DOHH2 (cell line): ENCODE results near the gene MFAP5.

ENCODE experiments used
- H3F3A ChIP-seq: fragments of 200-600 bp; sonication (generic), shearing (Covaris generic); 2 replicates; pipeline ENCODE4 v1.6.0; 2016; ENCODE audit warnings: antibody characterized with exemption, mild to moderate bottlenecking; ENCODE audit not compliant: control insufficient read depth, insufficient read depth
- H3K27ac ChIP-seq: fragments of 200-600 bp; sonication (generic); 2 replicates; pipeline ENCODE4 v1.5.1; 2014; ENCODE audit warnings: low read depth, mild to moderate bottlenecking, low read length, moderate library complexity
- H3K27me3 ChIP-seq: fragments of 200-600 bp; sonication (generic); 2 replicates; pipeline ENCODE4 v1.6.1; 2014; ENCODE audit warnings: mild to moderate bottlenecking, low read length, mixed read lengths; ENCODE audit not compliant: control insufficient read depth
- H3K36me3 ChIP-seq: fragments of 200-600 bp; sonication (generic); 2 replicates; pipeline ENCODE4 v1.6.1; 2014; ENCODE audit warnings: mild to moderate bottlenecking, low read length, moderate library complexity, mixed read lengths; ENCODE audit not compliant: control insufficient read depth
- H3K4me1 ChIP-seq: fragments of 200-600 bp; sonication (generic); 2 replicates; pipeline ENCODE4 v1.6.1; 2014; ENCODE audit warnings: mild to moderate bottlenecking, low read length, mixed read lengths; ENCODE audit not compliant: control insufficient read depth
- H3K4me2 ChIP-seq: fragments of 200-600 bp; sonication (generic); 2 replicates; pipeline ENCODE4 v1.6.0; 2014; ENCODE audit warnings: mild to moderate bottlenecking, low read length, moderate library complexity
- H3K4me3 ChIP-seq: fragments of 200-600 bp; sonication (generic); 2 replicates; pipeline ENCODE4 v1.5.1; 2014; ENCODE audit warnings: mild to moderate bottlenecking, low read length, mixed read lengths
- H3K79me2 ChIP-seq: fragments of 200-600 bp; sonication (generic); 2 replicates; pipeline ENCODE4 v1.6.1; 2014; ENCODE audit warnings: mild to moderate bottlenecking, low read length, mixed read lengths; ENCODE audit not compliant: control insufficient read depth
- H3K9me2 ChIP-seq: fragments of 200-600 bp; sonication (generic); replicated peaks from 2 replicates; pipeline ENCODE4 v1.6.1; 2014; ENCODE audit warnings: mild to moderate bottlenecking, low read length, mixed read lengths; ENCODE audit not compliant: control insufficient read depth
- H3K9me3 ChIP-seq: fragments of 200-600 bp; sonication (generic); 2 replicates; pipeline ENCODE4 v1.6.1; 2014; ENCODE audit warnings: antibody characterized with exemption, low read length, mixed read lengths; ENCODE audit not compliant: control insufficient read depth, insufficient read depth
- H4K20me1 ChIP-seq: fragments of 200-600 bp; sonication (generic); 2 replicates; pipeline ENCODE4 v1.6.0; 2014; ENCODE audit warnings: low read depth, mild to moderate bottlenecking, antibody characterized with exemption, low read length, moderate library complexity; ENCODE audit not compliant: control insufficient read depth, insufficient read depth
- EZH2phosphoT487 ChIP-seq: fragments of 200-600 bp; sonication (generic); IDR thresholded peaks from 2 replicates; pipeline ENCODE4 v1.6.1; 2017; ENCODE audit warnings: borderline replicate concordance, mild to moderate bottlenecking, antibody characterized with exemption, low read length, moderate library complexity, mixed read lengths
- TF ChIP-seq, protein P1 (sequence below): fragments of 200-600 bp; sonication (generic); IDR thresholded peaks from one replicate; pipeline ENCODE4 v1.5.1; 2014; ENCODE audit warnings: antibody characterized with exemption, mild to moderate bottlenecking, low read depth, low read length; ENCODE audit not compliant: poor library complexity, severe bottlenecking

Gene MFAP5

DNA sequence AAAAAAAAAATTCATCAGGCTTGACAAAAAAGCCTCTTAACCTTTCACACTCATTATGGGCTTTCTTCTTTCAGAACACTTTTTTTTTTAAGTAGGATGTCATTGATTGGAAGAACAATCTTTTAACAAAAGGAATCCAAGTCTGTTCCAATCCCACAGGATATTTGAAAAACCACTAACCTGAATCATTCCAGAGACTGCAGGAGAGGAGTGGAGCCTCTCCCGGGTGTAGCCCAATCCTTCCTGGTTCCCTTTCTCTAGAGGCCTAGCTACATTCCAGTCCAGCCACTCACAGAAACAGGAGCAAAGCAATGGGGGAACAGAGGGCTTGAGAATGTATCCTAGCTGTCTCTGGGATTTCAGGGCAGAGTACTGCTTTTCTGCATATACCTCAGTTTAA, 4.3 kb downstream of the MFAP5 start:
- Histone ChIP-seq H3F3A (peaks cover 2% of the 10 kb centered on the region; the same call in 1 of the 2 replicates), H3K4me2 (no peak overlapping the region), H3K9me3 (no peaks in the 10 kb centered on the region), H3K79me2 (no peaks in the 10 kb centered on the region), H3K4me3 (no peak overlapping the region), H3K36me3 (no peaks in the 10 kb centered on the region), H3K27ac (no peak overlapping the region), H3K4me1 (peaks cover 8% of the 10 kb centered on the region), H4K20me1 (no peaks in the 10 kb centered on the region), H3K9me2 (no peaks in the 10 kb centered on the region), H3K27me3 (no peaks in the 10 kb centered on the region)
- no peak for TF ChIP-seq EZH2phosphoT487
- TF ChIP-seq, protein P1, sequence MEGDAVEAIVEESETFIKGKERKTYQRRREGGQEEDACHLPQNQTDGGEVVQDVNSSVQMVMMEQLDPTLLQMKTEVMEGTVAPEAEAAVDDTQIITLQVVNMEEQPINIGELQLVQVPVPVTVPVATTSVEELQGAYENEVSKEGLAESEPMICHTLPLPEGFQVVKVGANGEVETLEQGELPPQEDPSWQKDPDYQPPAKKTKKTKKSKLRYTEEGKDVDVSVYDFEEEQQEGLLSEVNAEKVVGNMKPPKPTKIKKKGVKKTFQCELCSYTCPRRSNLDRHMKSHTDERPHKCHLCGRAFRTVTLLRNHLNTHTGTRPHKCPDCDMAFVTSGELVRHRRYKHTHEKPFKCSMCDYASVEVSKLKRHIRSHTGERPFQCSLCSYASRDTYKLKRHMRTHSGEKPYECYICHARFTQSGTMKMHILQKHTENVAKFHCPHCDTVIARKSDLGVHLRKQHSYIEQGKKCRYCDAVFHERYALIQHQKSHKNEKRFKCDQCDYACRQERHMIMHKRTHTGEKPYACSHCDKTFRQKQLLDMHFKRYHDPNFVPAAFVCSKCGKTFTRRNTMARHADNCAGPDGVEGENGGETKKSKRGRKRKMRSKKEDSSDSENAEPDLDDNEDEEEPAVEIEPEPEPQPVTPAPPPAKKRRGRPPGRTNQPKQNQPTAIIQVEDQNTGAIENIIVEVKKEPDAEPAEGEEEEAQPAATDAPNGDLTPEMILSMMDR: no peak

DNA sequence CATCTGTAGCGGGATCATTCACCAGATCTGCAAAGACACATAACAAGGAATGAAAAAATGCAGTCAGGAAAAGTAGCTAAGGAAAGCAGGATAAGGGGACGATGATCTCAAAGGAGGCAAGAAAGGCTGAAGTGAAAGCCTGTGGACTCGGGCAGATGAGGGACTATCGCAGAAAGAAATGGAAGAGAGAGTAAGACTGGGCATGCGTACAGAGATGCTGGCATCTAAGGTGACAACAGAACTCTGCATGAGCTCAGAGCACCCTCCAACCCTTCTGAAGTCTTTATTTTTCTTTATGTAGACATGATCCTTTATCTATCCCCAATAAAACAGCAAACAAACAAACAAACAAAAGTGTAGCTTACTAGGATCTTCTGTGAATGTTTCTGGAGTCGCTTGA, 7.2 kb downstream of the MFAP5 start:
- Histone ChIP-seq H3K9me2 (no peaks in the 10 kb centered on the region), H3K4me1 (peaks cover 8% of the 10 kb centered on the region), H3K27me3 (no peaks in the 10 kb centered on the region), H3F3A (peaks cover 2% of the 10 kb centered on the region; the same call in 1 of the 2 replicates), H3K27ac (no peak overlapping the region), H3K4me3 (no peak overlapping the region), H3K36me3 (no peaks in the 10 kb centered on the region), H3K9me3 (no peaks in the 10 kb centered on the region), H3K79me2 (no peaks in the 10 kb centered on the region), H4K20me1 (no peaks in the 10 kb centered on the region), H3K4me2 (no peak overlapping the region)
- TF ChIP-seq, protein P1: no peak
- TF ChIP-seq EZH2phosphoT487: no peak

DNA sequence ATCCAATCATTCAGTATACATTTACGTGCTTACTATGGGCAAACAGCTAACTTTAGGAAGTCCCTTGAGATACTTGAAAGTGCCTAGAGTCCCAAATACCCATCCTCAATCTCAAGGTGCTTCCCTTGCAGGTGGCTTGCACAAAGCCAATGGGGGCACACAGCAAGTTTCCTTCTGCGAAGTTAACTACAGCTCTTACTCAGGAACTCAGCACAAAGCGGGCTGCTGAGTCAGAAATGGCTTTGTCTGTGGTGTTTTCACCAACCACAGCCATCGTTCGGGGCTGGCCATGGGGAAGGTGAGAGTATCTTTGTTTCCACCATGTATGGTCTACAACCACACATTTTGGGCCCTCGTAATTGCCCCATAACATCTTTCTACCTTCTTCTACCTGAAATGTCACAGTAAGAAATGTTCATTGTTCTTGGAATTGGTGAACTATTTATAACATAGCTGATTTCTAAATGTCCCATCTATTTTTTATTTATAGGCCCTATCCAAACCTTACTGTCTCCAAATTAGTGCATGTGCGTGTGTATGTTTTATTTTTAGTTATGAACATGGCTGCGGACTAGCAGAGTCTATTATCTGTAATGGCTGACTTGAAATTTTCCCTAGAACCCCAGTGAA, 13.9 kb downstream of the MFAP5 start:
- Histone ChIP-seq H3K79me2 (no peaks in the 10 kb centered on the region), H3K4me1 (peaks cover 43% of the 10 kb centered on the region), H3K4me3 (no peak overlapping the region), H3K9me3 (no peaks in the 10 kb centered on the region), H3F3A (peaks cover 19% of the 10 kb centered on the region), H3K27me3 (no peaks in the 10 kb centered on the region), H3K27ac (no peak overlapping the region), H3K36me3 (peaks cover 4% of the 10 kb centered on the region; the same call in 1 of the 2 replicates), H4K20me1 (no peaks in the 10 kb centered on the region), H3K4me2 (peak overlapping the region; percentile 11; the same call in 1 of the 2 replicates), H3K9me2 (no peaks in the 10 kb centered on the region; the same call in 1 of the 2 replicates)
- TF ChIP-seq EZH2phosphoT487: no peak
- TF ChIP-seq, protein P1: no peak
